GM12878 (cell line): ENCODE results near the gene HS3ST3B1.

Experiments used
- CEBPB ChIP-seq, 2 experiments: fragments of 150-350 bp in 1 of 2; IDR thresholded peaks; 2 replicates each; pipeline ENCODE4 v1.6.1; 2012 to 2014; ENCODE audit warnings: low read depth in 2 of 2, low read length in 2 of 2, borderline replicate concordance in 1 of 2, inconsistent platforms in 1 of 2
- CREM ChIP-seq: IDR thresholded peaks from 2 replicates; pipeline ENCODE4 v1.6.1; 2014; ENCODE audit warnings: antibody characterized with exemption, low read depth
- EZH2 ChIP-seq: IDR thresholded peaks from 2 replicates; pipeline ENCODE4 v1.6.1; 2012; ENCODE audit warnings: low read depth, mild to moderate bottlenecking, control low read depth, inconsistent platforms, low read length, borderline replicate concordance; ENCODE audit not compliant: control insufficient read depth
- MXI1 ChIP-seq: fragments of 150-350 bp; IDR thresholded peaks from 2 replicates; pipeline ENCODE4 v1.6.1; 2011; ENCODE audit warnings: low read depth, mild to moderate bottlenecking, inconsistent platforms, low read length, improper control_type of control experiment
- NRF1 ChIP-seq: conservative IDR thresholded peaks from 2 replicates; pipeline ENCODE4 v1.6.1; 2011; ENCODE audit warnings: mild to moderate bottlenecking, low read depth, low read length, improper control_type of control experiment
- POLR2AphosphoS5 ChIP-seq: IDR thresholded peaks from 2 replicates; pipeline ENCODE4 v1.6.1; 2011; ENCODE audit warnings: mild to moderate bottlenecking, low read length, inconsistent platforms
- STAT3 ChIP-seq: IDR thresholded peaks from 2 replicates; pipeline ENCODE4 v1.6.1; 2011; ENCODE audit warnings: low read depth, low read length, improper control_type of control experiment
- TF ChIP-seq, protein P1 (sequence below): IDR thresholded peaks from 2 replicates; pipeline ENCODE4 v1.6.1; 2012; ENCODE audit warnings: low read depth, low read length, improper control_type of control experiment
- TF ChIP-seq, protein P2 (sequence below), 3 experiments: IDR thresholded peaks in 2 of 3; conservative IDR thresholded peaks in 1 of 3; 2 replicates each; pipeline ENCODE4 v1.5.1; 2011; ENCODE audit warnings: low read depth in 3 of 3, low read length in 3 of 3, mild to moderate bottlenecking in 3 of 3, control low read depth in 2 of 3, moderate library complexity in 2 of 3, inconsistent platforms in 1 of 3, mixed read lengths in 1 of 3; ENCODE audit not compliant: control insufficient read depth in 2 of 3, insufficient read depth in 1 of 3; ENCODE audit errors: extremely low read depth in 1 of 3
- TF ChIP-seq, protein P3 (sequence below): fragments of 450-650 bp; IDR thresholded peaks from 2 replicates; pipeline ENCODE4 v1.6.1; 2017; ENCODE audit warnings: mild to moderate bottlenecking, moderate library complexity

DNA sequence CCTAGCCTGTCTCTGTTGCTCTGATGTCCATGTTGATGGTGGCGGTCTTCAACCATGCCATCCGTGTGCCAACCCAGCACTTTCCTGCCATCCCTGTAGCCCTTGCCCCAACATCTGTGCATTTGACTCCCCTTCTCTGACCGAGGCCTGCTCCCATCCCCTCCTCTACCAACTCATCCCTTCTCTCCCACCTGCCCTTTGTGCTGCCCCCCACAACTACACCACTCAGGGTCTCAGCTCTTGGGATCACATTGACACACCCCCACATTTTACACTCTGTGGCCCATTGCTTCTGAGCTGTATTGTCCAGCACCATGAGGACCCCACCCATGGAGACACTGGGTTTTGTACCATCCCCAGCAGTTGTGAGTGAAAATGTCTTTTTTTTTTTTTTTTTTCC lies 11.6 kb downstream of the HS3ST3B1 start:
- TF ChIP-seq CEBPB (IDR thresholded peaks at IDR 0.05; ENCODE audit: borderline replicate concordance in 1 of 2, low read depth in 2 of 2, low read length in 2 of 2) (no peak), STAT3 (no peak), POLR2AphosphoS5 (no peak), NRF1 (no peak), MXI1 (no peak), EZH2 (no peak), CREM (no peak)
- TF ChIP-seq, protein P1, sequence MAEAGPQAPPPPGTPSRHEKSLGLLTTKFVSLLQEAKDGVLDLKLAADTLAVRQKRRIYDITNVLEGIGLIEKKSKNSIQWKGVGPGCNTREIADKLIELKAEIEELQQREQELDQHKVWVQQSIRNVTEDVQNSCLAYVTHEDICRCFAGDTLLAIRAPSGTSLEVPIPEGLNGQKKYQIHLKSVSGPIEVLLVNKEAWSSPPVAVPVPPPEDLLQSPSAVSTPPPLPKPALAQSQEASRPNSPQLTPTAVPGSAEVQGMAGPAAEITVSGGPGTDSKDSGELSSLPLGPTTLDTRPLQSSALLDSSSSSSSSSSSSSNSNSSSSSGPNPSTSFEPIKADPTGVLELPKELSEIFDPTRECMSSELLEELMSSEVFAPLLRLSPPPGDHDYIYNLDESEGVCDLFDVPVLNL = no peak
- TF ChIP-seq, protein P2, sequence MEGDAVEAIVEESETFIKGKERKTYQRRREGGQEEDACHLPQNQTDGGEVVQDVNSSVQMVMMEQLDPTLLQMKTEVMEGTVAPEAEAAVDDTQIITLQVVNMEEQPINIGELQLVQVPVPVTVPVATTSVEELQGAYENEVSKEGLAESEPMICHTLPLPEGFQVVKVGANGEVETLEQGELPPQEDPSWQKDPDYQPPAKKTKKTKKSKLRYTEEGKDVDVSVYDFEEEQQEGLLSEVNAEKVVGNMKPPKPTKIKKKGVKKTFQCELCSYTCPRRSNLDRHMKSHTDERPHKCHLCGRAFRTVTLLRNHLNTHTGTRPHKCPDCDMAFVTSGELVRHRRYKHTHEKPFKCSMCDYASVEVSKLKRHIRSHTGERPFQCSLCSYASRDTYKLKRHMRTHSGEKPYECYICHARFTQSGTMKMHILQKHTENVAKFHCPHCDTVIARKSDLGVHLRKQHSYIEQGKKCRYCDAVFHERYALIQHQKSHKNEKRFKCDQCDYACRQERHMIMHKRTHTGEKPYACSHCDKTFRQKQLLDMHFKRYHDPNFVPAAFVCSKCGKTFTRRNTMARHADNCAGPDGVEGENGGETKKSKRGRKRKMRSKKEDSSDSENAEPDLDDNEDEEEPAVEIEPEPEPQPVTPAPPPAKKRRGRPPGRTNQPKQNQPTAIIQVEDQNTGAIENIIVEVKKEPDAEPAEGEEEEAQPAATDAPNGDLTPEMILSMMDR (IDR thresholded peaks at IDR 0.05 in 2 of 3, conservative IDR thresholded peaks at IDR 0.05 in 1 of 3; ENCODE audit: control insufficient read depth in 2 of 3, extremely low read depth in 1 of 3, insufficient read depth in 1 of 3, low read depth in 3 of 3, low read length in 3 of 3) = no peak
- TF ChIP-seq, protein P3, sequence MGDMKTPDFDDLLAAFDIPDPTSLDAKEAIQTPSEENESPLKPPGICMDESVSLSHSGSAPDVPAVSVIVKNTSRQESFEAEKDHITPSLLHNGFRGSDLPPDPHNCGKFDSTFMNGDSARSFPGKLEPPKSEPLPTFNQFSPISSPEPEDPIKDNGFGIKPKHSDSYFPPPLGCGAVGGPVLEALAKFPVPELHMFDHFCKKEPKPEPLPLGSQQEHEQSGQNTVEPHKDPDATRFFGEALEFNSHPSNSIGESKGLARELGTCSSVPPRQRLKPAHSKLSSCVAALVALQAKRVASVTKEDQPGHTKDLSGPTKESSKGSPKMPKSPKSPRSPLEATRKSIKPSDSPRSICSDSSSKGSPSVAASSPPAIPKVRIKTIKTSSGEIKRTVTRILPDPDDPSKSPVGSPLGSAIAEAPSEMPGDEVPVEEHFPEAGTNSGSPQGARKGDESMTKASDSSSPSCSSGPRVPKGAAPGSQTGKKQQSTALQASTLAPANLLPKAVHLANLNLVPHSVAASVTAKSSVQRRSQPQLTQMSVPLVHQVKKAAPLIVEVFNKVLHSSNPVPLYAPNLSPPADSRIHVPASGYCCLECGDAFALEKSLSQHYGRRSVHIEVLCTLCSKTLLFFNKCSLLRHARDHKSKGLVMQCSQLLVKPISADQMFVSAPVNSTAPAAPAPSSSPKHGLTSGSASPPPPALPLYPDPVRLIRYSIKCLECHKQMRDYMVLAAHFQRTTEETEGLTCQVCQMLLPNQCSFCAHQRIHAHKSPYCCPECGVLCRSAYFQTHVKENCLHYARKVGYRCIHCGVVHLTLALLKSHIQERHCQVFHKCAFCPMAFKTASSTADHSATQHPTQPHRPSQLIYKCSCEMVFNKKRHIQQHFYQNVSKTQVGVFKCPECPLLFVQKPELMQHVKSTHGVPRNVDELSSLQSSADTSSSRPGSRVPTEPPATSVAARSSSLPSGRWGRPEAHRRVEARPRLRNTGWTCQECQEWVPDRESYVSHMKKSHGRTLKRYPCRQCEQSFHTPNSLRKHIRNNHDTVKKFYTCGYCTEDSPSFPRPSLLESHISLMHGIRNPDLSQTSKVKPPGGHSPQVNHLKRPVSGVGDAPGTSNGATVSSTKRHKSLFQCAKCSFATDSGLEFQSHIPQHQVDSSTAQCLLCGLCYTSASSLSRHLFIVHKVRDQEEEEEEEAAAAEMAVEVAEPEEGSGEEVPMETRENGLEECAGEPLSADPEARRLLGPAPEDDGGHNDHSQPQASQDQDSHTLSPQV = no peak
